GM21717 (cell line): ENCODE results near the gene MT1F.

ENCODE experiments used
- ATAC-seq: cut with Tn5 transposase; IDR thresholded peaks from one replicate; pipeline ENCODE4 v1.9.1; 2021; ENCODE audit warnings: mild to moderate bottlenecking, moderate library complexity; ENCODE audit not compliant: unreplicated experiment

The MT1F gene

GRCh38 chr16:56690420-56691122 lies 32.8 kb downstream of the MT1F start:
- ATAC-seq: no peak

- no peak for ATAC-seq
Measured at GRCh38 chr16:56691885-56692284, 34.1 kb downstream of the MT1F start.

- no peak for ATAC-seq
Measured at GRCh38 chr16:56695246-56695645, 37.5 kb downstream of the MT1F start.

- no peak for ATAC-seq
Measured at GRCh38 chr16:56697456-56698155, 39.8 kb downstream of the MT1F start.

GRCh38 chr16:56700195-56700594 lies 42.4 kb downstream of the MT1F start:
- ATAC-seq: no peak

- no peak for ATAC-seq
Measured at GRCh38 chr16:56700631-56701030, 42.9 kb downstream of the MT1F start.

GRCh38 chr16:56701534-56701933 lies 43.8 kb downstream of the MT1F start:
- ATAC-seq: no peak

GRCh38 chr16:56702836-56703235 lies 45.1 kb downstream of the MT1F start:
- ATAC-seq: no peak
